ENCODE results near the gene TP73.

- TF ChIP-seq ELF1 (IDR thresholded peaks at IDR 0.05; ENCODE audit: borderline replicate concordance, low read depth) = no peak
- TF ChIP-seq POLR2A (IDR thresholded peaks at IDR 0.05; ENCODE audit: borderline replicate concordance, extremely low read depth, insufficient read depth, insufficient read length) = no peak
- TF ChIP-seq CTCF (IDR thresholded peaks at IDR 0.05 in 2 of 3, conservative IDR thresholded peaks at IDR 0.05 in 1 of 3; ENCODE audit: borderline replicate concordance in 1 of 3, insufficient read depth in 1 of 3, low read depth in 2 of 3, low read length in 2 of 3) = no peak
- TF ChIP-seq REST (IDR thresholded peaks at IDR 0.05; ENCODE audit: low read depth) = no peak
- TF ChIP-seq ZNF274 (IDR thresholded peaks at IDR 0.05; ENCODE audit: low read depth, low read length) = no peak
Observed at GRCh38 chr1:3763351-3764125, 111.2 kb downstream of the TP73 start.
